IPS DF 6.9 (cell line): Measurements from ENCODE around the gene NGEF.
"Not testable (repeated sequence)": the region's sequence is repeated elsewhere in the genome, so short reads cannot be mapped to it uniquely, and the experiment has no call there.

ENCODE experiments used
- DNase-seq: peaks from one replicate; pipeline ENCODE4 v3.0.0-alpha.2; 2013; ENCODE audit warnings: low read depth, low spot score
- H3K27ac ChIP-seq: one replicate; pipeline ENCODE4 v1.5.1; 2013; ENCODE audit warnings: low read length, control low read depth
- H3K27me3 ChIP-seq: 2 replicates; pipeline ENCODE4 v1.6.1; 2013; ENCODE audit warnings: mild to moderate bottlenecking, low read length; ENCODE audit not compliant: control insufficient read depth, insufficient read depth
- H3K36me3 ChIP-seq: 2 replicates; pipeline ENCODE4 v1.6.1; 2013; ENCODE audit warnings: low read length; ENCODE audit not compliant: control insufficient read depth, insufficient read depth
- H3K4me1 ChIP-seq: 2 replicates; pipeline ENCODE4 v1.6.1; 2013; ENCODE audit warnings: low read length; ENCODE audit not compliant: control insufficient read depth, insufficient read depth
- H3K4me3 ChIP-seq: 2 replicates; pipeline ENCODE4 v1.5.1; 2013; ENCODE audit warnings: mild to moderate bottlenecking, low read length
- H3K9me3 ChIP-seq: 2 replicates; pipeline ENCODE4 v1.6.1; 2013; ENCODE audit warnings: low read length, inconsistent platforms; ENCODE audit not compliant: control insufficient read depth, insufficient read depth
- WGBS: extraction: QIAGEN DNeasy Blood & Tissue Kit; methylation state at CpG from one replicate; pipeline ENCODE4 v1.1.7; 2013; ENCODE audit warnings: mixed read lengths, missing lambda C conversion rate; ENCODE audit not compliant: insufficient read length, insufficient coverage; 5-methylcytosine and 5-hydroxymethylcytosine counted together

Gene NGEF

GRCh38 chr2:233020454-233020853, 7.4 kb upstream of the NGEF start:
- no peaks in the 10 kb centered on the region for H3K36me3 ChIP-seq
- no peak overlapping the region for H3K27ac ChIP-seq
- no peaks in the 10 kb centered on the region for H3K27me3 ChIP-seq
- H3K4me3 ChIP-seq = no peak overlapping the region
- no CpG with 5 or more reads among the region's 2 CpGs for WGBS
- no peaks in the 10 kb centered on the region for H3K4me1 ChIP-seq
- DNase-seq = no peak
- no peaks in the 10 kb centered on the region for H3K9me3 ChIP-seq

GRCh38 chr2:233019610-233020009, 6.6 kb upstream of the NGEF start:
- H3K4me1 ChIP-seq, H3K27me3 ChIP-seq, H3K36me3 ChIP-seq, H3K27ac ChIP-seq, DNase-seq, H3K4me3 ChIP-seq, H3K9me3 ChIP-seq: not testable (repeated sequence)
- WGBS = no CpG with 5 or more reads among the region's 4 CpGs

GRCh38 chr2:233017947-233018346, 4.9 kb upstream of the NGEF start:
- no peak for DNase-seq
- no peaks in the 10 kb centered on the region for H3K9me3 ChIP-seq
- H3K4me3 ChIP-seq = no peak overlapping the region
- no peaks in the 10 kb centered on the region for H3K27me3 ChIP-seq
- no peaks in the 10 kb centered on the region for H3K4me1 ChIP-seq
- no peak overlapping the region for H3K27ac ChIP-seq
- WGBS = no CpG with 5 or more reads among the region's 1 CpG
- H3K36me3 ChIP-seq = no peaks in the 10 kb centered on the region

GRCh38 chr2:233015019-233015645, 2.1 kb upstream of the NGEF start:
- no peak for DNase-seq
- Histone ChIP-seq H3K9me3 (no peaks in the 10 kb centered on the region), H3K27me3 (no peaks in the 10 kb centered on the region), H3K36me3 (no peaks in the 10 kb centered on the region), H3K4me3 (no peak overlapping the region), H3K4me1 (no peaks in the 10 kb centered on the region), H3K27ac (no peak overlapping the region)
- WGBS = no CpG with 5 or more reads among the region's 1 CpG

GRCh38 chr2:233013650-233014049, 594 bp upstream of the NGEF start:
- no CpG with 5 or more reads among the region's 1 CpG for WGBS
- Histone ChIP-seq H3K27me3 (no peaks in the 10 kb centered on the region), H3K9me3 (no peaks in the 10 kb centered on the region)

GRCh38 chr2:233012301-233012971, 620 bp downstream of the NGEF start:
- Histone ChIP-seq H3K27ac (no peak overlapping the region), H3K36me3 (no peaks in the 10 kb centered on the region), H3K27me3 (no peaks in the 10 kb centered on the region), H3K4me1 (no peaks in the 10 kb centered on the region), H3K9me3 (no peaks in the 10 kb centered on the region), H3K4me3 (no peak overlapping the region)
- no peak for DNase-seq
- no CpG with 5 or more reads among the region's 12 CpGs for WGBS

More at GRCh38 chr2:233013650-233014049, 594 bp upstream of the NGEF start:
- no peak overlapping the region for H3K4me3 ChIP-seq
- no peak for DNase-seq
- no peak overlapping the region for H3K27ac ChIP-seq
- H3K36me3 ChIP-seq = no peaks in the 10 kb centered on the region
- no peaks in the 10 kb centered on the region for H3K4me1 ChIP-seq

GRCh38 chr2:233011702-233012131, 1.3 kb downstream of the NGEF start:
- Histone ChIP-seq H3K36me3 (no peaks in the 10 kb centered on the region), H3K4me1 (no peaks in the 10 kb centered on the region), H3K4me3 (no peak overlapping the region), H3K27ac (no peak overlapping the region), H3K9me3 (no peaks in the 10 kb centered on the region), H3K27me3 (no peaks in the 10 kb centered on the region)
- WGBS = no CpG with 5 or more reads among the region's 1 CpG
- DNase-seq = no peak

- H3K27ac ChIP-seq = no peak overlapping the region
- WGBS = no CpG with 5 or more reads among the region's 6 CpGs
- H3K4me1 ChIP-seq = no peaks in the 10 kb centered on the region
- no peaks in the 10 kb centered on the region for H3K36me3 ChIP-seq
- H3K27me3 ChIP-seq = no peaks in the 10 kb centered on the region
- no peak for DNase-seq
- no peaks in the 10 kb centered on the region for H3K9me3 ChIP-seq
- no peak overlapping the region for H3K4me3 ChIP-seq
Observed at GRCh38 chr2:233011268-233011650, 1.8 kb downstream of the NGEF start.

GRCh38 chr2:233010569-233011267, 2.3 kb downstream of the NGEF start:
- no peak overlapping the region for H3K4me3 ChIP-seq
- no peaks in the 10 kb centered on the region for H3K36me3 ChIP-seq
- no CpG with 5 or more reads among the region's 9 CpGs for WGBS
- no peaks in the 10 kb centered on the region for H3K4me1 ChIP-seq
- no peaks in the 10 kb centered on the region for H3K9me3 ChIP-seq
- H3K27me3 ChIP-seq = no peaks in the 10 kb centered on the region
- H3K27ac ChIP-seq = no peak overlapping the region
- no peak for DNase-seq

- Histone ChIP-seq H3K36me3 (no peaks in the 10 kb centered on the region), H3K27me3 (no peaks in the 10 kb centered on the region), H3K9me3 (no peaks in the 10 kb centered on the region), H3K27ac (no peak overlapping the region), H3K4me3 (no peak overlapping the region), H3K4me1 (no peaks in the 10 kb centered on the region)
- no CpG with 5 or more reads among the region's 3 CpGs for WGBS
- no peak for DNase-seq
Observed at GRCh38 chr2:233009661-233010060, 3.4 kb downstream of the NGEF start.
